Measurements from ENCODE around the gene PLA2G15.
A peak's percentile ranks its signal among the peaks of the same experiment; 100 is the strongest.

The PLA2G15 gene

DNA sequence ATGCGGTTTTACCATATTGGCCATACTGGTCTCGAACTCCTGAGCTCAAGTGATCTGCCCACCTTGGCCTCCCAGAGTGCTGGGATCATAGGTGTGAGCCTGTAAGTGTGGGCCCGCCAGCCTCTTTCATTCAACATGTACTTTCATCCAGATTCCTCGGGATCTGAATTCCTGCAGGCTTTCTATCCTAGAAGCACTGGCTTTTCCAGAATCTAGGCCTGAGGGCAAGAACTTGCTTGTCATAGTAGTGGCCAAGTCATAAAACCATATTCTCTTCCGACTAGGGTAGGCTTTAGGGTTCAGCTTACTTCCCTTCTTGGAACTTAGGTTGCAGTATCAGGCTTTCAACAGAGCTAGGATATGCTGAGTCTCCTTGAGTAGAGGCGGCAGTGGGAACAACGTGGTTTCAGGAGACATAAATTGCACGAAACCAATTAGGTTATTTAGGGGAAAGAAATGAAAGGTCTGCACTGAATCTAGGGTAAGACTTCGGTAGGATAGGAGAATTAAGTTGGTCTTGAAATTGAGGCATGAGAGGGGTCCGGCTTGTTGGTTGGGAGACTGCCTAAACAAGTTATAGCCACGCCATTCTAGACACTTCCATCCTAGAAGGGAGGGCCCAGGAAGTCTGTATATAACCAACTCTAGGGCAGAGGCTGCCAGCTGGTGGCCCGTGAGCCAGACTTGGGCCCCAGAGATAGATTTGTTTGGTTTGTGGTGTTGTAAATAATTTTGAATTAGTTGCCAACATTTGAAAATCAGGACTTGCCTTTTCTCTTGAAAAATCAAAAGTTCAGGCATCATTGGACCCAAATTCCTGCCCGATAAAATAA, 34.8 kb downstream of the PLA2G15 start:
- TF ChIP-seq, protein P1, sequence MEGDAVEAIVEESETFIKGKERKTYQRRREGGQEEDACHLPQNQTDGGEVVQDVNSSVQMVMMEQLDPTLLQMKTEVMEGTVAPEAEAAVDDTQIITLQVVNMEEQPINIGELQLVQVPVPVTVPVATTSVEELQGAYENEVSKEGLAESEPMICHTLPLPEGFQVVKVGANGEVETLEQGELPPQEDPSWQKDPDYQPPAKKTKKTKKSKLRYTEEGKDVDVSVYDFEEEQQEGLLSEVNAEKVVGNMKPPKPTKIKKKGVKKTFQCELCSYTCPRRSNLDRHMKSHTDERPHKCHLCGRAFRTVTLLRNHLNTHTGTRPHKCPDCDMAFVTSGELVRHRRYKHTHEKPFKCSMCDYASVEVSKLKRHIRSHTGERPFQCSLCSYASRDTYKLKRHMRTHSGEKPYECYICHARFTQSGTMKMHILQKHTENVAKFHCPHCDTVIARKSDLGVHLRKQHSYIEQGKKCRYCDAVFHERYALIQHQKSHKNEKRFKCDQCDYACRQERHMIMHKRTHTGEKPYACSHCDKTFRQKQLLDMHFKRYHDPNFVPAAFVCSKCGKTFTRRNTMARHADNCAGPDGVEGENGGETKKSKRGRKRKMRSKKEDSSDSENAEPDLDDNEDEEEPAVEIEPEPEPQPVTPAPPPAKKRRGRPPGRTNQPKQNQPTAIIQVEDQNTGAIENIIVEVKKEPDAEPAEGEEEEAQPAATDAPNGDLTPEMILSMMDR (IDR thresholded peaks at IDR 0.05; ENCODE audit: control extremely low read depth, extremely low read depth, low read depth, missing control alignments): no peak
- no peak for DNase-seq (ENCODE audit: extremely low spot score)
- CTCF ChIA-PET: interaction anchor here (1.6 to 13.4 kb wide), 4 partner anchors 9 to 48 kb away, joined by 3 to 153 read pairs (median 7); partner anchors contain the start of gene SLC7A6
- POLR2A ChIA-PET: interaction anchor here (0.5 kb wide), 1 partner anchor 56 kb away, joined by 3 read pairs; no protein-coding TSS in a partner anchor

DNA sequence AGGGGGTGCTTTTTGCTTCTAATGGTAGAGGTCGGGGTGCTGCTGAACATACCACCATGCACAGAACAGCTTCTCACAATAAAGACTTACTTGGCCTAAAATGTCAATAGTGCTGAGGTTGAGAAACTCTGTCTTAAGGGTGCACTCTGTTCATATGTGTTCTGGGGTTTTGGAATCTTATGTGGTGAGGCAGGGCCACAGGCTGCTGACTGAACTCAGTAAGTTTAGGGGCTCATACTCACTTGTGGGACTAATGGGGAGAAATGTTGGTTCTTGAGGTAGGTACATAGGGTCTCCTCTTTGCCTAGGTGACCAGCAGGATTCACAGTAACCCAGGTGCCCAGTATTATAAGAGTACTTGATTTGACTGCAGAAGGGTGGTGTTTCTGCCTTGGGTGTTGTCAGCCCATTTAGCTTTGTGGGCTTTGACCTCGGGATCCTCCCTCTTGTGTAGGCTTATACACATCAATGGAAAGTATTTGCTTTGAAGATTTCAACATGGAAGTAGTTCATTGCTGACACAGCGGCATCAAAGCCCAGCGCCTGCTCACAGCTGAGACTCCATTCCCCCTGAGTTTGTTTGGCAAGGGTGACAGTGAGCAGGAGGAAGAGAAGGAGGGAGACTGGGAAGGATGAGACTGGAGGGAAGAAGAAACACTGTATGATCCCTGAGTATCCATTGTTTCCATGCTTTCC, 36.3 kb downstream of the PLA2G15 start:
- DNase-seq (ENCODE audit: extremely low spot score): no peak
- CTCF ChIA-PET: interaction anchor here (13.4 kb wide), 1 partner anchor 19 kb away, joined by 153 read pairs; the partner anchor contains the start of gene SLC7A6
- POLR2A ChIA-PET: no interaction called here
- TF ChIP-seq, protein P1 (IDR thresholded peaks at IDR 0.05; ENCODE audit: control extremely low read depth, extremely low read depth, low read depth, missing control alignments): no peak

DNA sequence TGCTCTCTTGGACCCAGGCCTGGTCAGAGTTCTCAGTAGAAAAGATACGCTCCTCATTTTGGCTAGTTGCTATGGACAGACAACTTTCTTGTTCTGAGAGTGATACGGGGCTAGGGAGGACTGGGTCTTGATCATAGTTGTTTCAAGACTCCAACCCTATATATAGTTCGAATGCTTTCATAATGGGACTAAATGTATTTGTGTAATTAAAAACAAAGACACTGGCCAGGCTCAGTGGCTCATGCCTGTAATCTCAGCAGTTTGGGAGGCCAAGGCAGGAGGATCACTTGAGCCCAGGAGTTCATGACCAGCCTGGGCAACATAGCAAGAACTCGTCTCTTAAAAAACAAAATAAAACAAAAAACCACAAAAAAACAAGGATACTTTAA, 36.9 kb downstream of the PLA2G15 start:
- ChIA-PET CTCF (interaction anchor here (4.5 to 15.4 kb wide), 4 partner anchors 13 to 47 kb away, joined by 26 to 268 read pairs (median 92); partner anchors contain the start of gene SLC7A6), POLR2A (no interaction called here)
- no peak for DNase-seq (ENCODE audit: extremely low spot score)
- TF ChIP-seq, protein P1 (IDR thresholded peaks at IDR 0.05; ENCODE audit: control extremely low read depth, extremely low read depth, low read depth, missing control alignments): no peak

DNA sequence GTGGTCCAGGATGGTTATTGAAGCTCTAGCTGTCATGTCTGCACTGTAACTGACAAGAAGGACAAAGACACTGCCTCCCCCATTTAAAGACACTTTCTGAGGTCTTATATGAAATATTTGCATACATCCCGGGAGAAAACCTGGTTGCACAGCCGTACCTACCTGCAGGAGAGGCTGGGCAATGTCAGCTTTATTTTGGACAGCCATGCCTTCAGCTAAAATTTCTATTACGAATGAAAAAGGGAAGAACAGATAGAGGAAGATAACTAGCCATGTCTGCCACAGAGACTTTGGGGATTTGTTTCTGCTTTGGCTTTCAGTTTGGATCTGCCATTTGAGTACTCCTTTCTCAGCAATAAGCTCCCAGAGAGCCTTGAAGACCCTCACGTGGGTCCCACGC, 38.2 kb downstream of the PLA2G15 start:
- DNase-seq (ENCODE audit: extremely low spot score): no peak
- CTCF ChIA-PET: interaction anchor here (0.7 to 15.4 kb wide), 10 partner anchors 11 to 212 kb away, joined by 3 to 268 read pairs (median 8); partner anchors contain the start of gene SLC7A6
- TF ChIP-seq, protein P1 (IDR thresholded peaks at IDR 0.05; ENCODE audit: control extremely low read depth, extremely low read depth, low read depth, missing control alignments): no peak
- POLR2A ChIA-PET: interaction anchor here (1.0 to 1.2 kb wide), 2 partner anchors 18 to 19 kb away, joined by 3 to 4 read pairs; partner anchors contain the start of gene SLC7A6

DNA sequence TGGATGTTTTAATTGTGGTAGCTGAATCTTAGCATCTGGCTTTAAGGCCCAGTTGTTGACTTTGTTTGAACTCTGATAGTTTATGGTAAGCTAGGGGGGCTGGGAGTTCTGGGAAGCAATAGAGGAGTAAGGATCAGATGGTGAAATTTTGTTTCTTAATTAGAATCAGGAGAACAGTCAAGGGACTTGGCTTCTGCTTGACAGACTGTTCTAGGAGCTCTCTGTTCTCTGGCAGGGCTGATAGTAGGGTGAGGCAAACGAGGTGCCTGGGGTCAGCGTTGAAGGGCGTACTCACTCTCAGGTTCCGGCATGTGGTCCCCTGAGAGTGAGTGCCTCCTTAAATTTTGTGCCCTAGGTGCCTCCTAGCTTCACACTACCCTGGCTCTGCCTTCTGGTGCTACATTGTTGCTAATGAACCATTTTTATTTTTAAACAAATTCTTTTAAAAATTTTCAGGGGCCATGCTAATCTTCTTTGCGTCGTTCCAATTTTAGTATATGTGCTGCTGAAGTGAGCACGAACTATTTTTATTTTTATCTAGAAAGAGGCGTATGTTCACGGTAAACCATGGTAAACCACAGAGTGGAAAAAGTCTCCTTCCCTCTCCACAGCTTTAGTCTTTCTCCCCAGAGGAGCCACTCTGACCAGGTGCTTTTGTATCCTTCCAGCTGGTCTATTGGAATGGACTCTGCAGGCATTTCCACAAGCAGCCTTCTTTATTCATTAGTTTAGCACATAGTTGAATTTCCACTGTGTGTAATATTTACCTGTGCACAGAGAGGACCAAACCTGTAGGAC, 38.8 kb downstream of the PLA2G15 start:
- ChIA-PET CTCF (interaction anchor here (0.7 to 15.4 kb wide), 11 partner anchors 9 to 46 kb away, joined by 3 to 268 read pairs (median 8); partner anchors contain the start of gene SLC7A6), POLR2A (interaction anchor here (0.6 to 1.3 kb wide), 6 partner anchors 12 to 536 kb away, joined by 3 to 6 read pairs (median 4); partner anchors contain the start of genes PRMT7, SLC7A6 and SLC7A6OS)
- peak; percentile 56 for DNase-seq (ENCODE audit: extremely low spot score)
- TF ChIP-seq, protein P1 (IDR thresholded peaks at IDR 0.05; ENCODE audit: control extremely low read depth, extremely low read depth, low read depth, missing control alignments): no peak

Measured in GM10248 (cell line).